HG03139 (cell line): Measurements from ENCODE around the gene DDIT3.

ENCODE experiments used
- ATAC-seq: cut with Tn5 transposase; IDR thresholded peaks from one replicate; pipeline ENCODE4 v1.9.1; 2021; ENCODE audit not compliant: unreplicated experiment

DDIT3 gene

GRCh38 chr12:57547288-57548012 lies 27.1 kb upstream of the DDIT3 start:
- no peak for ATAC-seq

- ATAC-seq: peak; percentile 99
These were observed 26.3 kb upstream of the DDIT3 start, which contains the start of gene DCTN2 for GRCh38 chr12:57546438-57547287. Gene DCTN2 (minus strand): TSS chr12:57547192. CDS start chr12:57547063, 129 bp downstream.

DNA sequence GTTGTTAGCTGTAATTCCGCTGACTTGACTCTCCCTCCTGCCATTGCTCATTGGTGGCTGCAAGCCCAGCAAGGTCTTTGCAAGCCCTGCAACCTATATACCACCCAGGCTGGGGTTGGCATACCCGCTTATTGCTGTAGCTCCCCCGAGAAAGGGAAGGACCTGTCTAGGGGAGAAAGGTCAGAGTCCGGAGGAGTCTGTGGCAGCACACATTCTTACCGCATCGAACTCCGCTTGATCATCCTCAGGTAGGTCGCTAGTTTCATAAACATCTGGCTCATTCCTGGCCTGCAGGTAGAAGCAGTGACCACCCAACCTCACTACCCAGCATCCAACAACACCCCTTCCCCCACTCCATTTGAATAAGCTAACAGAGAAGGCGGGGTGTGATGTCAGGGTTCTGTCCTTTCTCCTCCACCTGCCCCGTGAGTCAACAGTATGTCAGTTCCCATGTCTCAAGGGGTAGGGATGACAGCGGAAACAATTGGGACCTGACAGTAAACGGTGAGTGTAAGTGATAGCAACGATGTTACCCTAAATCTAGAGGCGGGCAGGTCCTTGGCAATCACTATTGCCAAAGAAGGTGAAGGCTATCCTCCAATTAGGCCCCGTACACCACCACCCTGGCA lies 25.6 kb upstream of the DDIT3 start:
- no peak for ATAC-seq

- ATAC-seq: no peak
These were observed 23.3 kb upstream of the DDIT3 start for GRCh38 chr12:57543581-57543980.

GRCh38 chr12:57541717-57542116 lies 21.4 kb upstream of the DDIT3 start:
- no peak for ATAC-seq

DNA sequence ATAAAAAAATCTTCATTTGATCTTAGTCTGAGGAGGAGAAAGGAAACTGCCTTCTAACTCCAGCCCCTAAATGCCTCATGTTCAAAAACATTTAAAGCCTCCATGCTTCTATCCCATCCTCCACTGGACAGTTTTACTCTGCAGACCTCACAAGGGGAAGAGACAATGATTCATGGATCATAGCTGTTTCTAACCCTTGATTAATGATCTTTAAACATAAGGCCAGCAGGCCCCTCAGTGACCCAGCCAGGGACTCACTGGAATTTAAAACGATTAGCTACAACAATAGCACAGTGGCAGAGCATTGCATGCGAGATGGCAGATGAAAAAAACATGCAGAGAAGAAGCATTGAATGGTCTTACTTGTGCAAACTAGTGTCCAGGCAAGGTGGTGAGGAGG lies 20.7 kb upstream of the DDIT3 start:
- no peak for ATAC-seq

DNA sequence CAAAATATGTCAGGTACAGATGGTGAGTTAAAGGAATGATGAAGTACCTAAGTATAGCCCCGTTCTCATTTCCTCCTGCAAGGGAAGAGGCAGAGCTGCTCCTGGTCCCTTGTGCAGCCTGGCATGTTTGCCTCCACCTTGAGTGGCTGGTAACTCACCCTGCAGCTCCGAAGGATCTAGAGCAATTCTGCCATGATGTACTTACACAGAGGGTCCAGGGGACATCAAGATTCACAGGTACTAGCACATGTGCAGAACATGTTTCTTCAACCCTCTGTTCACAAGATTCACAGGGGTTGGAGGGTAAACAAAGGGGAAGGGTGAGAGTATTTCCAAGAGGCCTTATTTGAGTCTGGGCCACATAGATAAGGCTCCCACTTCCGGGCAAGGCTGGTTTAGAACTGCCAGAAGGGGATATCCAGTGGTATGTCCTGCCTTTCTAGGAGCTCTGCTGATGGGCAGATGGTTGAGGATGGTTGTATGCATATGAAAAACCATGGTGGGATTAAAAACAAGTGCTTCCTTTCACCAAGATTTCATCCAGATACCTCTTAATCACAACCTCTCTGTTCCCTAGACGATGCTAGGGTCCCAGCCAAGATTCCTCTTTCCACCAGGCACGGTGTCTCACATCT lies 18.9 kb upstream of the DDIT3 start:
- ATAC-seq: no peak

DNA sequence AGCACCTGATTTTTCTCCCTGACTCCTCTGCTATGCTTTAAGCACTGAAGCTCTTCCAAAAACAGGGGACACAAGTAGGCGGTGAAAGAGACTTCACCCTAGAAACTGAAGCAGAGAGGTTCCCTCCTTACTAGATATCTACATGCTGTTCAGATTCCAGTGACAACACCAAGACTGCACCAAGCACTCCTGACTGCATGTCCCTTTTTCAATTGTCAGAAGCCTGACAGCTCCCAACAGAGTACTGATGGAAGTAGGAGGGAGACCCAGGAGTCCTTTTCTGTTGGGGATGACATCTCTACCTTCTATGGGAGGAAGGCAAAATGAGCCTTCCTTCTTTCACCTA lies 16.3 kb upstream of the DDIT3 start:
- no peak for ATAC-seq

- ATAC-seq: no peak
These were observed 15.7 kb upstream of the DDIT3 start for GRCh38 chr12:57535764-57536596.

DNA sequence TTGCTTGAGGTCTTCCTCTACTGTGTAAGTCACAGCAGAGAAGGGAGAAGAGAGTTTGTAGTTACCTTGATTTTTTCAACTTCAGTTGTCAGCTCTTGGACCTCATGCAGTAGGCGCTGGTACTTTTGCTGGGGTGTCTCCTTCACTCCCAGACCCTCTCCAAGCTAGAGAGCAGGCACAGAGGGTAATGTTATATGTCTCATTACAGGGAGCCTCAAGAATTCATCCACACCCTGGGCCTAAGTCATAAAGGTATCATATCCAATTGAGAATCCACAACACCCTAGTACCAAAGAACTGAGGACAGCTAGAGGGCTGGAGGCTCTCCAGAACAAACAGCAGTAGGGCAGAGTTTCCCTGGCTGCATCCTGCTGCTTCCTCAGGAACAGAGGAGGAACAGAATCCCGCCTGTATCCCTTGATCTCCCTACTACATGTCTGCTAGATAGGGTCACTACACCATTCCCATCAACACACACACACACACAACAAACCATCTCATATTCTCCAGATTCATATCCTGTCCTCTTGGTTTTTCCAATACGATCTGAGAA lies 14.8 kb upstream of the DDIT3 start:
- no peak for ATAC-seq

DNA sequence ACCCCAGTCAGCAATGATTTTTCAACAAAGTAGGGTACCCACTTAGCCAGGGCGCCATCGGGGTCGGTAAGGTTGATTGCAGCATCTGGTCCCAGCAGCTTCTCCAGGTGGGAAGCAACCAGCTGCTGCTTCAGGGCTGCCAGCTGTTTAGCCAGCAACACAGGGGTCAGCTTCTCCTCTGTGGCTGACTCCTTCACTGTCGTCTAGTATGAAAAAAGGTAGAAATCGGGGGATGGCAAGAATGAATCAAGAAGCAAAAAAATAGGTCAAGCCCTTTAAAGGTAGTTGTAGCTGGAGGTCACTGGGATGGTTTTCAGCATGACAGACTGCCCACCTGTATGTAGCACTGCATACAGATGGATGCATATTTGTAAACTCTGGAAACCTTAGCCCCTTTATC lies 13.9 kb upstream of the DDIT3 start:
- no peak for ATAC-seq

DNA sequence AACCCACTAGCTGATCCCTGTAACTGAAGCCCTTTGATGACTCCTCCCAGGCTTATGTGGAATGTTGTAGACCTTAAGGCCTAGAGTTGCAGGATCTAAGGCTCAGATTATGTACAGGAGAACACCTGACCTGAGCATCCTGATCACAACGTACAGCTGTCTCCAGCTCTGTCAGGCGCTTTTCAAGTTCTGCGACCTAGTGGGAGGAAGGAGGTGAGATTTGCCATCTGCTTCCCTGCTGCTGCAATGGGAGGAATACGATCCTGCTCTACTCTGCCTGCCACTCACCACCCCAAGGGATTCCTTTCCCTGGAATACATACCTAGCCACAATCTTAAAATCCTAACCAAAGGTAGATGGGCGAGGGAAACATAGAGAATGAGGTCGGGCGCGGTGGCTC lies 12.8 kb upstream of the DDIT3 start:
- ATAC-seq: no peak

DNA sequence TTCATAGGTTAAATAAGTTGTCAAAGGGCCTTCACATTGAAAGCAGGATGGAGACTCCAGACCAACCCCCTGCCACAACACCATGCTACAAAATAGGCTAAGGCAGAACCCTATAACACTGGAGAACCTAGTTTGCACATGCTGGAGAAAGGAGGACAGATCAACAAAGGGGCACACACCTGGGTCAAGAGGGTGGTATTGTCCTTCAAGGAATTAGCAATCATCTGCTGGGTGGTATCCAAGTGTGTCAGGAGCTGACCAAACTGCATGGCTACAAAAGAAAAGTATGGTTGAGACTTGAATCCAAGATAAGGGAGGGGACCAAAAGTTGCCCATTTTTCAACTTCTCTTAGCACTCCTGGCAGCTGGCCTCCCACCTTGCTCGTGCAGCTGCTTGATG lies 11.5 kb upstream of the DDIT3 start:
- no peak for ATAC-seq

DNA sequence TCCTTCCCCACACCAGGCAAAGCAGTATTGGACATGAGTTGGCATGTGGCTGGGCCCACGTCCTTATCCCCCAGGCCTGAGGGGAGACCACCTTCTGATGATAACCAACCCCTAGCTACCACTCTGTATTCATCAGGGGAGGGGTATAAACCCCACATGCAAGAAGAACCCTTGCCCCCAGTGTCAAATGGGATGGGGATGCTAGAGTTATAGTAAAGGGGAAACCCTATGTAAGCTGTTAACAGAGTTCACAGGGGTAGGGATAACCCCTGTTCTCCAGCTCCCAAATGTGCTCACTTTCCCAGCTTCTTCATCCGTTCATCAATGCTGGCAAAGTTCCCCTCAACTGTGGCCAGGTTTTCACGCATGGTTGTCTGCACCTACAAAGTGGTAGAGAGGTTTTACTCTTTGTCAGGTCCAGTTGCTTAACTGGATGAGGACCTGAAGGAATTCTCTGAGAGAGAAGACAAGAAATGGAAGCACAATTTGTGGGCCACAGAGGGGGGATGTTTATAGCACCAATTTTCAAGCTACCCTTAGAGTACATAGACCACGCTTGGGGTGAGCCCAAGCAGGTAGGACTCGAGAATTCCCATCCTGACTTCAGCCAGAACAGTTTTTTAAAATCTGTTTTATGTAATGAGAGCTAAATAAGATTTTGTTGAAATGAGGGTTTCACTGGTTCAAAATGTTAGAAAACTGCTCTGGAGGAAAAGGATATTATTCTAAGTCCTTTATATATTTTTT lies 10.3 kb upstream of the DDIT3 start:
- no peak for ATAC-seq

DNA sequence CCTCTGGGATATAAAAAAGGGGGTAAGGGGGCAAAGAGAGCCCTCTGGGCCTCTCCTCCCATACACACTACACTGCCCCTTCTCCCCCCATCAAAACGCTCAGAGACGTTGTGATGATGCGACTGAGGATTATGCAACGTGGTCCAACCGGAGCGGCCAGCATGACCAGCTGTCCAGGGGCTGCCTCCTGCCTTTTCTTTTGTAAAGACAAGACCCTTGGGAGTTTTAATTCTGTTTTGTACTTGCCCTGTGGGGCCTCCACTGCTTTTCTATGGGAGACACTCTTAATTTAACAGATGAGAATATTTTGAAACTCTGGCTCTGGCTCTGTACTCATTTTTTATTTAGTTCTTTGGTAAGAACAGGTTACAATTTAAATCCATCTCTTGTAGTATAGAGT lies 9.5 kb upstream of the DDIT3 start:
- ATAC-seq: no peak

GRCh38 chr12:57528831-57529555 lies 8.7 kb upstream of the DDIT3 start:
- ATAC-seq: no peak

DNA sequence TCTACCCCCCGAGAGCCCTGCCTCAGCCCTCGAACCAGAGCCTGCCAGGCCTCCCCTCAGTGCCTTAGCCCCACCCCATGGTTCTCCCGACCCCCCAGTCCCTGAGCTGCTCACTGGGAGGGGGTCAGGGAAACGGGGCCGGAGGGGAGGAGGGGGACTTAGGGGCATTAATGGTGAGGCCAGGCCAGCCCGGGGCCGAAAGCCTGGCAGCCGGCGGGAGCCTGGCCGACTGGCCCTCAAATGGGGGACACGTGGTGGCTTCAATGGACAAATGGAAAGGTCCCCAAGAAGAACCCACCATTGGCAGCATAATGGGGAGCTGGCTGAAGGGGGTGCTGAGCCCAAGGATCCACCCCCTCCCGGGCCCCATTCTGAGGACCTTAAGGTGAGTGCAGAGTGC lies 7.9 kb upstream of the DDIT3 start:
- no peak for ATAC-seq

DNA sequence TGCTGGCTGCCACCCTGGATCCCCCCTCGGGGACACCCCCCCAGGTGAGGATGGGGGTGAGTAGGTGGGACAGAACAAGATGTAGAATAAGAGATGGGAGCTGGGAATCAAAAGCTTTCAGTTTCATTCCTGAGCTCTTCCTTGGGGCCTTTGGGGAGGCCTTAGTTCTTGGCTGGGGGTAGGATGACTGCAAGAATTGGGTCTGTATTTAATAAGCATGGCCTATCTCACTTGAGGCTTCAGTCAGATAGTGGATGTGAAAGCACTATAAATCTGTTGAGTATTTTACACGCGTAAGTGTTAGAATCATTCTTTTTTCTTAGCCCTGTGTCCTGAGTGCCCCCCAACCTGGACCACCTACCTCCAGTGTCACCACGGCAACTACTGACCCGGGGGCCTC lies 6.9 kb upstream of the DDIT3 start:
- ATAC-seq: no peak
